A172 (cell line): ENCODE results near the gene SLC8A2. TPM values are rescaled to one million over a fixed set of nuclear protein-coding genes. Genes with fewer than 3 reads are reported as not detected.

Experiments
- DNase-seq: peaks from one replicate; pipeline ENCODE4 v3.0.0-alpha.2; 2015; ENCODE audit warnings: low spot score
- total RNA-seq: library from RNA; depleted of rRNA; stranded (reverse); fragments of >200 nt; shearing (Covaris generic); gene quantifications from 2 replicates; pipeline ENCODE4 v1.2.3, GENCODE V29; 2014

The SLC8A2 gene
- total RNA-seq, 1 experiment from 2014 or later: not detected

- no peak for DNase-seq
These were observed 41.5 kb downstream of the SLC8A2 start for GRCh38 chr19:47430041-47430802.

- no peak for DNase-seq
These were observed 42.4 kb downstream of the SLC8A2 start for GRCh38 chr19:47429140-47429793.

- DNase-seq: peak; percentile 88
These were observed 43.4 kb downstream of the SLC8A2 start for GRCh38 chr19:47428177-47428894.

- peak; percentile 56 for DNase-seq
These were observed 44.2 kb downstream of the SLC8A2 start for GRCh38 chr19:47427241-47428176.

- DNase-seq: no peak
These were observed 48.4 kb downstream of the SLC8A2 start for GRCh38 chr19:47423203-47423882.

GRCh38 chr19:47422417-47423163 is 49.1 kb downstream of the SLC8A2 start:
- DNase-seq: no peak

GRCh38 chr19:47421844-47422395 is 49.8 kb downstream of the SLC8A2 start:
- DNase-seq: no peak

GRCh38 chr19:47421244-47421786 is 50.4 kb downstream of the SLC8A2 start:
- no peak for DNase-seq

- no peak for DNase-seq
These were observed 51.9 kb downstream of the SLC8A2 start for GRCh38 chr19:47419789-47420188.

GRCh38 chr19:47419030-47419783 is 52.5 kb downstream of the SLC8A2 start, which contains the start of gene MEIS3:
MEIS3 (minus strand) TSS chr19:47419527; CDS start chr19:47419081, 446 bp downstream.
- DNase-seq: no peak

- DNase-seq: no peak
These were observed 53.0 kb downstream of the SLC8A2 start for GRCh38 chr19:47418692-47419029.

GRCh38 chr19:47417746-47418691 is 53.7 kb downstream of the SLC8A2 start:
- DNase-seq: no peak

- no peak for DNase-seq
These were observed 54.5 kb downstream of the SLC8A2 start for GRCh38 chr19:47417107-47417745.

GRCh38 chr19:47416643-47416985 is 55.1 kb downstream of the SLC8A2 start:
- DNase-seq: no peak

- DNase-seq: no peak
These were observed 55.6 kb downstream of the SLC8A2 start for GRCh38 chr19:47415953-47416642.

- no peak for DNase-seq
These were observed 57.2 kb downstream of the SLC8A2 start for GRCh38 chr19:47414469-47414868.

GRCh38 chr19:47413941-47414340 is 57.8 kb downstream of the SLC8A2 start:
- DNase-seq: no peak
